Suppressor macrophage (primary cell): ENCODE results near the gene ALDH4A1.
A peak's percentile ranks its signal among the peaks of the same experiment; 100 is the strongest.

Experiments used
- DNase-seq, 4 experiments: peaks; one replicate each; pipeline ENCODE4 v3.0.0-alpha.2; 2020 to 2022

The ALDH4A1 gene

GRCh38 chr1:18939398-18940302 lies 37.3 kb upstream of the ALDH4A1 start:
- no peak for DNase-seq

DNA sequence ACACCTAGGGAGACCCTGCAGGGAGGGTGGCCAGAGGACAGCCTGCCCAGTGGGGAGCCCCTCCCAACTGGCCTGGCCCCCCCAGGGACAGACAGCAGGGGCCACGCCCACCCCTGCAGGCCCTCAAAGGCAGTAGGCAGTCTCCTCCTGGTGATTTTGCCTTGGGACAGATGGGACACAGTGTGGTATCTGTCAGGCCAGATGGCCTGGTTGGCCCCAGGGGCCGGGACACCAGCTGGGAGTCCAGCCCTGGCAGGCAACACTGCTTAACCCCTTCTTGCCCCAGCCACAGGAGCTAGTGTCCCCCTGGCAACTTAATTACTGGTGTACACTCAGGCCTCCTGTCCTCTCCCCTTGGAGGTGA lies 36.3 kb upstream of the ALDH4A1 start:
- DNase-seq: no peak

GRCh38 chr1:18938008-18938706 lies 35.8 kb upstream of the ALDH4A1 start:
- no peak for DNase-seq

DNA sequence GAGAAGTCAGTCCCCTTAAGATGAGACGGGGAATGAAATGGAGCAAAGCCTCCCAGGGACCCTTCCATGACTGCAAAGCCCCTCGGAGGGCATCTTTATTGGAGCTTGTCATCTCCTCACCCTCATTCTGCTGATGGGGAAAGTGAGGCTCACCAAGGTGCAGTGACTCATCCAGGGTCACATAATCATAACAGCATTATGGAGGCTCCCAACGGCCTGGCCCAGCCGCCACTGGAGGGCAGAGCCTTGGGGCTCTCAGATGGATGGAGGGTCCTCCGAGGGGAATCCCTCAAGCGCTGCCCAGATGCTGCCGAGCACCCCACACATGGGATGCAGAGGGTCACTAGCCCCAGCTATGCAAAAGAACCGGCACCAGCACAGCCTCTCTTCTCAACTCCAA lies 35.2 kb upstream of the ALDH4A1 start:
- DNase-seq: no peak

GRCh38 chr1:18936814-18937481 lies 34.6 kb upstream of the ALDH4A1 start:
- no peak for DNase-seq

DNA sequence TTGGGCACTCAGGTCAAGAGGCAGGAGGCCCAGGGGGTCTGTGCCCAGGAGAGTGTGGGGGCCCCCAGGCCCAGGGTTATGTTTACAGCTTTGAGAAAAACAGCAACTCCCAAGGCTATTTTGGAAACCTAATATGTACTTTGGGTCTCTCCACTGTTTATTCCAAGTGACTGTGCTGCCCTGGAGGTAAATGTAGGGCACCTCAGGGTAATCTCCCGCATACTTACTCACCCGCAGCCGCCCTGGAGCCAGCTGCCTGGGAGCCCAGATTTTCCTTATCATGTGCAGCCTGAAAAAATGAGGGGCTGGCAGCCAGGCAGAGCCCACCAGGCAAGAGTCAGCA lies 34.1 kb upstream of the ALDH4A1 start:
- DNase-seq: no peak

GRCh38 chr1:18934205-18935000 lies 32.0 kb upstream of the ALDH4A1 start:
- no peak for DNase-seq

DNA sequence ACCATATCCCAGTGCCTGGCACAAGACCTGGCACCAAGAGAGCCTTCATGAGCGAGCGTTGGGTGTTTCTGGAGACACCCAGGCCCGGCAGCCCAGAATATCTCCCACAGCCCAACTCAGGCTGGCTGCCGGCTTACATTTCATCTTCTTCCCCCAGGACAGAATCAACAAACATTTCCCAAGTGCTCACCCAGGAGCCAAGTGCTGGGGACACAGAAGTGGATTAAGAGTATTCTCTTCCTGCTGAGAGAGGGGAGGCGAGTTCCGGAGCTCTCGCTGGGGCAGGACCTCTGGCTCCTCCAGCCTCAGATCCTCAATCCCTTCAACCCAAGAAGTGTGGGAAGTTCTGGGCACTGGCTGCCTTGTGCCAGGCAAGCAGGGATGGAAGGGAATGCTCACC lies 30.5 kb upstream of the ALDH4A1 start:
- DNase-seq: no peak

- DNase-seq: no peak
Observed at GRCh38 chr1:18932387-18932786, 30.0 kb upstream of the ALDH4A1 start.

GRCh38 chr1:18931730-18932129 lies 29.4 kb upstream of the ALDH4A1 start:
- no peak for DNase-seq

DNA sequence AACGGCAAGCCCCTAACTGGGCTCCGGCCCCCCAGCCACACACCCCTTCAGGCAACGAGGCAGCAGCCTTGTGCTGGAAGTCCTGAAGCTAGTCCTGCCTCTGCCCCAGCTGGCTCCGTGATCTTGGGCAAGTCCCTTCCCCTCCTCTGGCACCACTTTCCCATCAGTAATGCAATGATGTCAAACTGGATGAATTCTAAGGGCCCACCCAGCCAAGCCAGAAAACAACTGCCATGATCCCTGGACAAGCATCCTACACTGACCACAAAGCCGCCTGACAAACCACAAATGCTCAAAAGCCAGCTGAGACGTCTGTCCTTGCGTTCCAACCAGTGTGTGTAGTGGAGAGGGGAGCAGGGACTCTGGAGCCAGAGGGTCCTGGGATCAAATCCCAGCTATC lies 27.3 kb upstream of the ALDH4A1 start:
- no peak for DNase-seq

DNA sequence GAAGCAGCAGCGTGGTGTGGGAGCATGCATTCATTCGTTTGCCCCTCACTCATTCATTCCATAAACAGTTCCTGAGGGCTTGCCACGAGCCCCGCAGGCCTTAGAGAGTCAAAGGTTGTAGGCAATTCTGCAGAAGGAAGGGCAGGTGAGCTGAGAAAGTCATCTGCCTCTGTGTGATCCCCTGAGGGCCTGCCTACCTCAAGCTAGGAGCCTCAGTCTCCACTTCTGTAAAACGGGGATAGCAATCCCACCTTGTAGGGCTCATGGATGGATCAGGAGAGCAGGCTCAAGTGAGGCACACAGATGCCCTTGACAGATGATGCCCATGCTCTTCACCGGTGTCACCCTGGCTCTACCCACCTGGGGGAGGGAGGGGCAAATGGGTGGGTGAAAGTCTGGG lies 26.6 kb upstream of the ALDH4A1 start:
- DNase-seq: no peak

- DNase-seq: no peak
Observed at GRCh38 chr1:18928406-18928805, 26.1 kb upstream of the ALDH4A1 start.

GRCh38 chr1:18927654-18928272 lies 25.4 kb upstream of the ALDH4A1 start:
- peak in 3 of 4 experiments; percentile 40 to 46 (median 41) for DNase-seq

DNA sequence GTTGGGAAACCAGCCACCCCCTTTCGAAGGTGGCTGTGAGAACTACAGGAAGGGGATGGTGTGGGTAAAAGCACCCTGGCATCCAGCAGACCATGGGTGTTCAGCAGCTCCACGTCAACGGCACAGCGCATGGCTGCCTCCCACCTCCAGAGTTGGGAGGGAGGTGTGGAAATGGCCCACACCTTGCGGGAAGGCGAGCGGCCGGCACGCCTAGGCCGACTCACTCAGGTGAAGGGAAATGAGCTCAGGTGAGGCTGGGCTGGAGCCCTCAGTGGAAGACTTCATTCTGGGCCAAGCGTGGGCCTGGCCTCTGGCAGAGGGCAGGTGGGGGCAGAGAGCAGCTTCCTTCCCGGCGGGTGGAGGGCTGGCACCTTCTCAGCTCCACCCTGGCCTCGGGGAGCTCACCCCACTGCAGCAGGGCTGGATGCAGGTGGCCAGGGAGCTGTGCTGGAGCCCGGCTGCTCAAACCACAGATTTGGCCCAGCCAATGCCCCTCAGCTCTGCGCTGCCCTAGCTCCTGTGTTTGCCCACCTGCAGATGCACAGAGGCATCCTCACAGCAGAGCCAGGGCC lies 24.8 kb upstream of the ALDH4A1 start:
- DNase-seq: peak in 1 of 4 experiments; percentile 20

GRCh38 chr1:18926315-18927081 lies 24.1 kb upstream of the ALDH4A1 start:
- peak; percentile 89 to 94 (median 92) for DNase-seq

DNA sequence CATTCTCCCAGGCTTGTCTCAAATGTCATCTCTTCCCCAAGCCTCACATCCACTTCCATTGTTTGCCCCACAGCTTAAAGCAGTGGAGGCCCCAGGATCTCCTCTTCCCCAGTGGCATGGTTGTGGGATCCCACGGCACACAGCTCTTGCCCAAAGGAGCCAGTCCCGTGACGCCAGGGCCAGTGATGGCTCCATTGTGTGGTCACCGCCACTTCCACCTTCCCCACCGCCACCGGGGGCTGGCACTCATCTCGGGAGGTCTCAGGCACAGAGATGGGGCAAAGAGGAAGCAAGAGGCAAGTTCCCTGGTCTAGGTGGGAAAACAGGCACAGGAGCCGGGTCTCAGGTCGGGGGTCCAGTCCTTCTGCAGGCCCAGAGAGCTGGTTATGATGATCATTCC lies 22.9 kb upstream of the ALDH4A1 start:
- DNase-seq: peak in 2 of 4 experiments; percentile 30 to 50

GRCh38 chr1:18924221-18924691 lies 21.9 kb upstream of the ALDH4A1 start:
- DNase-seq: peak in 3 of 4 experiments; percentile 37 to 49 (median 48)

DNA sequence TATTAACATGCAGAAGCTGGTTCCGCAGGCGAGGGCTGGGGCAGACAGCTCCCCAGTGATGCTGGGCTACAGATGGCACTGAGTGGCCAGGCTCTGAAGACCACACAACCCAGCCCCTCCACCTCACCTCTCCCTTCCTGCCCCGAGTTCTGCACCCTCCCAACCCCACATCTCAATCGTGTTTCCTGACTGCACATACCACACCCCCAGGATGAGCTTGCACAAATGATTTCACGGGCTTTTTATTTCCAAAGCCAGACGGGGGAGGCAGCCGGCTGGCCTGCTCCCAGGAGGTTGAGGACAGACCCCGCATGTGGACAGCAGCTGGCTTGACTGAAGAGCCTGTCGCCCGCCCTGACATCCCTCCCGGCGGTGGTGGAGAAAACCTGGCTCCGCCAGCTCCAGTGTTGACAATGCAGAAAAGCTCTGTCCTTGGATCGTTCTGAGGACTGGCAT lies 21.4 kb upstream of the ALDH4A1 start:
- DNase-seq: peak in 1 of 4 experiments; percentile 19

- no peak for DNase-seq
Observed at GRCh38 chr1:18922848-18923755, 20.7 kb upstream of the ALDH4A1 start.
